ENCODE measurements around the gene PPP2CA.

The PPP2CA gene

GRCh38 chr5:134174841-134175839, 50.7 kb downstream of the PPP2CA start:
- ATAC-seq, result peak; percentile 57
- no peak for TF ChIP-seq BACH2 (CRISPR knock-in tag; IDR thresholded peaks at IDR 0.05; ENCODE audit: borderline replicate concordance)
- TF ChIP-seq OSR1 (CRISPR knock-in tag; IDR thresholded peaks at IDR 0.05), result no peak
- TF ChIP-seq ZNF565 (CRISPR knock-in tag; conservative IDR thresholded peaks at IDR 0.05; ENCODE audit: low read depth), result no peak
- TF ChIP-seq RARB (CRISPR knock-in tag; IDR thresholded peaks at IDR 0.05), result no peak
- TF ChIP-seq ISL1 (CRISPR knock-in tag; IDR thresholded peaks at IDR 0.05), result no peak
- no peak for TF ChIP-seq ZNF70 (CRISPR knock-in tag; IDR thresholded peaks at IDR 0.05)
- TF ChIP-seq GLIS3 (CRISPR knock-in tag; IDR thresholded peaks at IDR 0.05), result no peak
- no peak for TF ChIP-seq ZC3H10 (CRISPR knock-in tag; IDR thresholded peaks at IDR 0.05)
- TF ChIP-seq PATZ1 (CRISPR knock-in tag; IDR thresholded peaks at IDR 0.05; ENCODE audit: borderline replicate concordance), result no peak
- no peak for TF ChIP-seq TOX (CRISPR knock-in tag; IDR thresholded peaks at IDR 0.05; ENCODE audit: borderline replicate concordance)
- TF ChIP-seq PPARA (CRISPR knock-in tag; IDR thresholded peaks at IDR 0.05; ENCODE audit: borderline replicate concordance), result no peak
- TF ChIP-seq TCF4 (CRISPR knock-in tag; IDR thresholded peaks at IDR 0.05; ENCODE audit: borderline replicate concordance), result no peak
- no peak for TF ChIP-seq ZFP30 (CRISPR knock-in tag; IDR thresholded peaks at IDR 0.05)
- TF ChIP-seq CREB5 (CRISPR knock-in tag; IDR thresholded peaks at IDR 0.05; ENCODE audit: low read depth), result no peak
- no peak for TF ChIP-seq SNAI2 (CRISPR knock-in tag; IDR thresholded peaks at IDR 0.05)

GRCh38 chr5:134171972-134172371, 53.9 kb downstream of the PPP2CA start:
- TF ChIP-seq POU6F1 (CRISPR knock-in tag; IDR thresholded peaks at IDR 0.05; ENCODE audit: borderline replicate concordance, low read depth) (no peak), ZFP3 (CRISPR knock-in tag; IDR thresholded peaks at IDR 0.05) (no peak), TCF4 (CRISPR knock-in tag; IDR thresholded peaks at IDR 0.05; ENCODE audit: borderline replicate concordance) (no peak), ESRRG (CRISPR knock-in tag; IDR thresholded peaks at IDR 0.05) (no peak)
- no peak for ATAC-seq

GRCh38 chr5:134162592-134162991, 63.3 kb downstream of the PPP2CA start:
- TF ChIP-seq ZNF565 (CRISPR knock-in tag; conservative IDR thresholded peaks at IDR 0.05; ENCODE audit: low read depth), result no peak
- no peak for ATAC-seq

- TF ChIP-seq ZNF70 (CRISPR knock-in tag; IDR thresholded peaks at IDR 0.05) (no peak), ZNF565 (CRISPR knock-in tag; conservative IDR thresholded peaks at IDR 0.05; ENCODE audit: low read depth) (no peak), POU6F1 (CRISPR knock-in tag; IDR thresholded peaks at IDR 0.05; ENCODE audit: borderline replicate concordance, low read depth) (no peak), TCF4 (CRISPR knock-in tag; IDR thresholded peaks at IDR 0.05; ENCODE audit: borderline replicate concordance) (no peak), ZFP3 (CRISPR knock-in tag; IDR thresholded peaks at IDR 0.05) (no peak), CSDC2 (CRISPR knock-in tag; IDR thresholded peaks at IDR 0.05) (no peak), PATZ1 (CRISPR knock-in tag; IDR thresholded peaks at IDR 0.05; ENCODE audit: borderline replicate concordance) (no peak), ZC3H10 (CRISPR knock-in tag; IDR thresholded peaks at IDR 0.05) (no peak), ESRRG (CRISPR knock-in tag; IDR thresholded peaks at IDR 0.05) (no peak)
- no peak for ATAC-seq
These were observed 64.1 kb downstream of the PPP2CA start for GRCh38 chr5:134161513-134162395.

All from SK-N-SH treated with all-trans-retinoic acid at 6 μM for 48 hours (cell line).